Measurements from ENCODE around the gene TBXA2R.

TBXA2R gene

GRCh38 chr19:3606690-3607289 lies at the start of gene TBXA2R:
Gene TBXA2R, minus strand, starts transcription at chr19:3606875. Its CDS starts 6,241 bp downstream, at chr19:3600634.
- TF ChIP-seq FOXA1 (IDR thresholded peaks at IDR 0.05) (no peak), HDGF (IDR thresholded peaks at IDR 0.05; ENCODE audit: borderline replicate concordance) (0 out of 2 replicates have a peak, but pooled peaks have one; percentile 70)
- CTCF ChIA-PET = no interaction called here
- POLR2A ChIA-PET = interaction anchor here (1.0 kb wide), 1 partner anchor 156 kb away, joined by 4 read pairs; the partner anchor contains the start of gene MRPL54
- peak; percentile 79 for DNase-seq (ENCODE audit: extremely low spot score)

- TF ChIP-seq PKNOX1 (IDR thresholded peaks at IDR 0.05) = no peak
- no peak for TF ChIP-seq NFRKB (IDR thresholded peaks at IDR 0.05)
- TF ChIP-seq FOXK2 (IDR thresholded peaks at IDR 0.05) = no peak
- no peak for TF ChIP-seq FOXA1 (IDR thresholded peaks at IDR 0.05)
- TF ChIP-seq ZNF384 (IDR thresholded peaks at IDR 0.05) = no peak
- no peak for TF ChIP-seq ELF4 (IDR thresholded peaks at IDR 0.05)
- no peak for TF ChIP-seq SUZ12 (IDR thresholded peaks at IDR 0.05)
- TF ChIP-seq BHLHE40 (IDR thresholded peaks at IDR 0.05; ENCODE audit: borderline replicate concordance) = no peak
- no peak for TF ChIP-seq LEF1 (IDR thresholded peaks at IDR 0.05; ENCODE audit: borderline replicate concordance)
- no peak for TF ChIP-seq TARDBP (IDR thresholded peaks at IDR 0.05)
- no peak for TF ChIP-seq SP1 (IDR thresholded peaks at IDR 0.05)
- no peak for TF ChIP-seq HDGF (IDR thresholded peaks at IDR 0.05; ENCODE audit: borderline replicate concordance)
- TF ChIP-seq ARNT (IDR thresholded peaks at IDR 0.05) = no peak
- no peak for TF ChIP-seq FOXM1 (IDR thresholded peaks at IDR 0.05; ENCODE audit: borderline replicate concordance)
- no peak for TF ChIP-seq L3MBTL2 (conservative IDR thresholded peaks at IDR 0.05)
- TF ChIP-seq CTBP1 (IDR thresholded peaks at IDR 0.05; ENCODE audit: borderline replicate concordance) = no peak
- CTCF ChIA-PET = no interaction called here
- DNase-seq (ENCODE audit: extremely low spot score) = no peak
- POLR2A ChIA-PET = interaction anchor here (0.5 kb wide), 1 partner anchor 168 kb away, joined by 3 read pairs; no protein-coding TSS in a partner anchor
Observed at GRCh38 chr19:3656073-3656746, 49.5 kb upstream of the TBXA2R start.

GRCh38 chr19:3655402-3656072 lies 48.9 kb upstream of the TBXA2R start:
- DNase-seq (ENCODE audit: extremely low spot score) = no peak
- ChIA-PET POLR2A (interaction anchor here (0.5 kb wide), 1 partner anchor 169 kb away, joined by 3 read pairs; no protein-coding TSS in a partner anchor), CTCF (no interaction called here)

GRCh38 chr19:3653865-3654513 lies 47.3 kb upstream of the TBXA2R start:
- ChIA-PET POLR2A (no interaction called here), CTCF (interaction anchor here (0.5 kb wide), 1 partner anchor 24 kb away, joined by 3 read pairs; no protein-coding TSS in a partner anchor)
- TF ChIP-seq BHLHE40 (IDR thresholded peaks at IDR 0.05; ENCODE audit: borderline replicate concordance) = no peak
- no peak for DNase-seq (ENCODE audit: extremely low spot score)

More at GRCh38 chr19:3655402-3656072, 48.9 kb upstream of the TBXA2R start:
- no peak for TF ChIP-seq PKNOX1 (IDR thresholded peaks at IDR 0.05)
- TF ChIP-seq CTBP1 (IDR thresholded peaks at IDR 0.05; ENCODE audit: borderline replicate concordance) = no peak
- no peak for TF ChIP-seq LEF1 (IDR thresholded peaks at IDR 0.05; ENCODE audit: borderline replicate concordance)
- no peak for TF ChIP-seq FOXA1 (IDR thresholded peaks at IDR 0.05)
- no peak for TF ChIP-seq BHLHE40 (IDR thresholded peaks at IDR 0.05; ENCODE audit: borderline replicate concordance)
- TF ChIP-seq NFRKB (IDR thresholded peaks at IDR 0.05) = no peak
- TF ChIP-seq HDGF (IDR thresholded peaks at IDR 0.05; ENCODE audit: borderline replicate concordance) = no peak
- no peak for TF ChIP-seq ARNT (IDR thresholded peaks at IDR 0.05)
- TF ChIP-seq TARDBP (IDR thresholded peaks at IDR 0.05) = no peak
- TF ChIP-seq L3MBTL2 (conservative IDR thresholded peaks at IDR 0.05) = no peak
- no peak for TF ChIP-seq ELF4 (IDR thresholded peaks at IDR 0.05)
- no peak for TF ChIP-seq FOXM1 (IDR thresholded peaks at IDR 0.05; ENCODE audit: borderline replicate concordance)
- TF ChIP-seq ZNF384 (IDR thresholded peaks at IDR 0.05) = no peak

GRCh38 chr19:3653081-3653795 lies 46.6 kb upstream of the TBXA2R start:
- ChIA-PET POLR2A (no interaction called here), CTCF (no interaction called here)
- DNase-seq (ENCODE audit: extremely low spot score) = no peak
- TF ChIP-seq FOXA1 (IDR thresholded peaks at IDR 0.05) = no peak
- TF ChIP-seq NFRKB (IDR thresholded peaks at IDR 0.05) = no peak
- TF ChIP-seq SP1 (IDR thresholded peaks at IDR 0.05) = no peak
- TF ChIP-seq TARDBP (IDR thresholded peaks at IDR 0.05) = no peak
- no peak for TF ChIP-seq LEF1 (IDR thresholded peaks at IDR 0.05; ENCODE audit: borderline replicate concordance)
- TF ChIP-seq CTBP1 (IDR thresholded peaks at IDR 0.05; ENCODE audit: borderline replicate concordance) = no peak
- no peak for TF ChIP-seq ARNT (IDR thresholded peaks at IDR 0.05)
- TF ChIP-seq BHLHE40 (IDR thresholded peaks at IDR 0.05; ENCODE audit: borderline replicate concordance) = no peak
- TF ChIP-seq L3MBTL2 (conservative IDR thresholded peaks at IDR 0.05) = no peak
- TF ChIP-seq SUZ12 (IDR thresholded peaks at IDR 0.05) = no peak
- TF ChIP-seq ZNF384 (IDR thresholded peaks at IDR 0.05) = no peak

GRCh38 chr19:3652422-3652821 lies 45.7 kb upstream of the TBXA2R start:
- ChIA-PET CTCF (interaction anchor here (0.6 kb wide), 1 partner anchor 107 kb away, joined by 3 read pairs; no protein-coding TSS in a partner anchor), POLR2A (no interaction called here)
- no peak for DNase-seq (ENCODE audit: extremely low spot score)
- TF ChIP-seq HDGF (IDR thresholded peaks at IDR 0.05; ENCODE audit: borderline replicate concordance) (no peak), BHLHE40 (IDR thresholded peaks at IDR 0.05; ENCODE audit: borderline replicate concordance) (no peak), ELF4 (IDR thresholded peaks at IDR 0.05) (no peak), FOXA1 (IDR thresholded peaks at IDR 0.05) (no peak), FOXM1 (IDR thresholded peaks at IDR 0.05; ENCODE audit: borderline replicate concordance) (no peak), NFRKB (IDR thresholded peaks at IDR 0.05) (no peak), ARNT (IDR thresholded peaks at IDR 0.05) (no peak), L3MBTL2 (conservative IDR thresholded peaks at IDR 0.05) (no peak)

All from HEK293T (cell line).